ENCODE data around the gene ZNF74.

- no peak for TF ChIP-seq CTCF (conservative IDR thresholded peaks at IDR 0.05 in 1 of 2, IDR thresholded peaks at IDR 0.05 in 1 of 2; ENCODE audit: extremely low read depth in 1 of 2, insufficient read depth in 1 of 2, low read depth in 1 of 2, low read length in 2 of 2)
- TF ChIP-seq EZH2 (IDR thresholded peaks at IDR 0.05; ENCODE audit: borderline replicate concordance, low read length): no peak
These were observed 2.7 kb upstream of the ZNF74 start for GRCh38 chr22:20391222-20391621.

Data from mammary epithelial cell (primary cell).